Stomach (tissue), 9 donors: ENCODE data around the gene FAM168A. TPM values are rescaled to one million over a fixed set of nuclear protein-coding genes. Genes with fewer than 3 reads are reported as not detected.

Source experiments
- DNase-seq, 2 donors: peaks; one replicate each; pipeline versions ENCODE4 v3.0.0 to v3.0.0-alpha.2; 2013 to 2019
- H3K27ac ChIP-seq, 5 donors: fragments of 200-600 bp in 4 of 5; sonication (generic) in 4 of 5; one replicate each; pipeline ENCODE4 v1.5.1; 2013 to 2019; ENCODE audit warnings: mild to moderate bottlenecking in 1 of 5, moderate library complexity in 1 of 5
- H3K27me3 ChIP-seq, 3 donors: fragments of 200-600 bp; sonication (generic); one replicate each; pipeline ENCODE4 v1.5.1; 2017 to 2019; ENCODE audit warnings: mixed run types in 1 of 3
- H3K36me3 ChIP-seq, 4 donors: fragments of 200-600 bp; sonication (generic); 1 replicate in 3 of 4; 2 replicates in 1 of 4; pipeline ENCODE4 v1.5.1; 2016 to 2019
- H3K4me1 ChIP-seq, 4 donors: fragments of 200-600 bp; sonication (generic); one replicate each; pipeline ENCODE4 v1.5.1; 2016 to 2019
- H3K4me3 ChIP-seq, 4 donors: fragments of 200-600 bp; sonication (generic) in 3 of 4; one replicate each; pipeline ENCODE4 v1.5.1; 2016 to 2019; ENCODE audit warnings: mild to moderate bottlenecking in 1 of 4
- H3K9me3 ChIP-seq, 4 donors: fragments of 200-600 bp; sonication (generic); one replicate each; pipeline ENCODE4 v1.5.1; 2016 to 2019
- CTCF ChIP-seq, 7 experiments: fragments of 450-650 bp in 4 of 7; fragments of 200-600 bp in 3 of 7; sonication (generic) in 3 of 7; IDR thresholded peaks; one replicate each; pipeline ENCODE4 v1.5.1; 2016 to 2019; ENCODE audit warnings: antibody characterized with exemption in 7 of 7, control low read depth in 2 of 7, mild to moderate bottlenecking in 1 of 7
- EP300 ChIP-seq: sonication (generic); formaldehyde crosslinking; IDR thresholded peaks from one replicate; pipeline ENCODE4 v1.6.1; 2017; ENCODE audit warnings: antibody characterized with exemption
- POLR2A ChIP-seq, 4 donors: fragments of 450-650 bp; IDR thresholded peaks; one replicate each; pipeline ENCODE4 v1.6.1; 2016; ENCODE audit warnings: antibody characterized with exemption in 4 of 4, control low read depth in 2 of 4, mild to moderate bottlenecking in 1 of 4, moderate library complexity in 1 of 4
- POLR2AphosphoS5 ChIP-seq, 3 donors: sonication (generic); formaldehyde crosslinking; IDR thresholded peaks; one replicate each; pipeline ENCODE4 v1.6.1; 2016; ENCODE audit warnings: antibody characterized with exemption in 3 of 3
- WGBS, 5 donors: extraction: QIAGEN DNeasy Blood & Tissue Kit in 3 of 5; methylation state at CpG; one replicate each; pipeline versions ENCODE4 v1.1.5 to v1.1.7; 2013 to 2018; 5-methylcytosine and 5-hydroxymethylcytosine counted together
- intact Hi-C: fragments of 100-400 bp; cut with DNase I; formaldehyde crosslinking; loops from one replicate; pipeline ENCODE4 v1.15.1; 2023; ENCODE audit warnings: low total_unique reads
- polyA plus RNA-seq, 3 donors: library from polyadenylated mRNA; stranded (reverse); fragments of 200-250 nt; gene quantifications; one replicate each; pipeline ENCODE4 v1.2.3, GENCODE V29; 2013
- total RNA-seq, 5 donors: library from RNA; depleted of rRNA; stranded (reverse); fragments of >200 nt; gene quantifications; one replicate each; pipeline versions ENCODE4 v1.1.0 to v1.2.3, GENCODE V29; 2014 to 2016
- donor health status: healthy with polysubstance abuse.
- donor health status: Bipolar disorder and iron deficiency.
- donor health status: healthy.

The FAM168A gene
- total and polyA plus RNA-seq, 8 donors: 4.3 to 25.4 (median 6.3) TPM

DNA sequence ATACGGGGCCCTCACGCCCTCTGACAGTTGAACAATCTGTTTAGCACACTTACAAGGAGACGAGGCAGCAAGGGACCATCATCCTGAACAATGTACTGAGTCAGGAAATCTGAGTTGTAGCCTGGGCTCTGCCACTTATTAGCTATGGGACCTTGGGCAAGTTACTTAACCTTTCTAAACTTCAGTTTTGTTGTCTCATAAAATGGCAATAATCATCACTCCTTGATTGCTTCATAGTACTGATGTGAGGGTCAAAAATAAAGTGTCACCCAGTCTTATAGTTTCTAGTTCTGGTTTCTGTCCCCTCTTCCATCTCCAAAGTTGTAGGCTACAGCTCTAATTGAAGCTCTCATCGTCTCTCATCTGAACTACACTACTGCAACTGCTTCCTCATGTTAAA lies 175.0 kb downstream of the FAM168A start:
- intact Hi-C loops: no loop called here
- H3K4me1 ChIP-seq: peaks cover 0 to 8% (median 0%) of the 10 kb centered on the region in 4 donors
- DNase-seq: no peak
- no peak for TF ChIP-seq POLR2AphosphoS5 (IDR thresholded peaks at IDR 0.05)
- TF ChIP-seq POLR2A (IDR thresholded peaks at IDR 0.05): no peak
- TF ChIP-seq EP300: no peak
- no peak for TF ChIP-seq CTCF (IDR thresholded peaks at IDR 0.05)
- no peak overlapping the region for H3K27ac ChIP-seq
- no peaks in the 10 kb centered on the region for H3K9me3 ChIP-seq
- H3K4me3 ChIP-seq: no peak overlapping the region
- H3K36me3 ChIP-seq: peaks cover 0 to 21% (median 17%) of the 10 kb centered on the region in 4 donors
- H3K27me3 ChIP-seq: no peaks in the 10 kb centered on the region
- 87 to 98% (median 94%) methylated on average over 4 of the region's 4 CpGs for WGBS, 5 donors

- Histone ChIP-seq H3K27ac (no peak overlapping the region), H3K4me3 (no peak overlapping the region), H3K4me1 (peaks cover 0 to 10% (median 8%) of the 10 kb centered on the region in 4 donors), H3K9me3 (no peaks in the 10 kb centered on the region), H3K27me3 (no peaks in the 10 kb centered on the region), H3K36me3 (peaks cover 0 to 27% (median 20%) of the 10 kb centered on the region in 4 donors)
- no peak for DNase-seq
- TF ChIP-seq POLR2AphosphoS5 (IDR thresholded peaks at IDR 0.05): no peak
- no peak for TF ChIP-seq POLR2A (IDR thresholded peaks at IDR 0.05)
- TF ChIP-seq CTCF (IDR thresholded peaks at IDR 0.05): no peak
- no peak for TF ChIP-seq EP300
- intact Hi-C loops: no loop called here
Measured at GRCh38 chr11:73420136-73420535, 177.8 kb downstream of the FAM168A start.

DNA sequence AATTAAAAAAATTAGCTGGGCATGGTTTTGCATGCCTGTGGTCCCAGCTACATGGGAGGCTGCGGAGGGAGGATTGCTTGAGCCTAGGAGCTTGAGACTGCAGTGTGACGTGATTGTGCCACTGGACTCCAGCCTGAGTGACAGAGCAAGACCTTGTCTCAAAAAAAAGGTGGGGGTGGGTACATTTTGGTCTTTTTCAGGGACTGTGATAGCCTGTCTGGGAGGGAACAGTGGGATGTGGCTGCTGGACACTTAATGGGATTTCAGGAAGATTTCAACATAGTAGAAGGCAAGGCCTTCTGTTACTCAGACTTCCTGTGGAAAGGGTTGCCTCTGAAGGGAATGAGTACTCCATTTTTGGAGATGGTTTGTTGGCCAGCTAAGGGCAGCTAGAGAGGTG lies 181.1 kb downstream of the FAM168A start:
- intact Hi-C loops: no loop called here
- peaks cover 0 to 16% (median 10%) of the 10 kb centered on the region in 4 donors for H3K4me1 ChIP-seq
- WGBS, 5 donors: 95 to 100% (median 98%) methylated on average over 2 of the region's 2 CpGs

DNA sequence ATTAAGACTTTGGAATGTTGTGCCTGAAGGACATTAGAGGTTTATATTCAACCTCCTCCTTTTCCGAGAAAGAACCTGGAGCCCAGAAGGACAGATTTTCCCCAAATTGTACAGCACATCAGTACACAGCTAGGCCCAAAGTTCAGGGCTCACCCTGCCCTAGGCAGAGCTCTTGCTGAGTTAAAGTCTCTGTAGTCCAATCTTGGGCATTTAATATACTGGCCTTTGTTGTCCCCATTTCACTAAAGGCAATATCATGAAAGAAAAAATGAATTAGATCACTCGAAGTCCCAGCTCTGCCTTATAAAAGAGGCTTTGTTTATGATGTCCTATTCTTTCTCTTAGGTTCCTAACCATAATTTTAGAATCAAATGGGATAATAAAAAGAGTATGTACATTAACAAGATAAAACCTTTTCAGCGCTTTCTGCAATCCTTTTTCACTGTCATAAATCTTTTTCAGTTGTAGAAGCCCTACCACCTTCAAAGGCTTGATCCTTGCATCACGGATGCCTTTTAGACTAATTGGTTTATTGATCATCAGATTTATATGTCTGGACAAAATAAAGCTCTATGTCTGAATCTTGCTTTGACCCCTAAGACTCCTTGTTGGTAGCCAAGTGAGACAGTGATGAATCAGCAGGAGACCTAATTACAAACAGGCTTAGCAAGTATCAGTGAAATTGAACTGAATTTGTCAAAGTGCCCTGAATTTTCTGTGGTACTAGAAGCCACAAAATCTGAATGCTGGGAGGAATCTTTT lies 181.9 kb downstream of the FAM168A start:
- H3K36me3 ChIP-seq: peaks cover 0 to 34% (median 23%) of the 10 kb centered on the region in 4 donors
- no peak overlapping the region for H3K4me3 ChIP-seq
- DNase-seq: no peak
- peak overlapping the region in 1 of 5 donors; percentile 34 for H3K27ac ChIP-seq
- WGBS, 5 donors: 81 to 91% (median 88%) methylated on average over 4 of the region's 4 CpGs
- TF ChIP-seq POLR2A (IDR thresholded peaks at IDR 0.05) (no peak), EP300 (no peak), POLR2AphosphoS5 (IDR thresholded peaks at IDR 0.05) (no peak), CTCF (IDR thresholded peaks at IDR 0.05) (no peak)
- H3K4me1 ChIP-seq: peaks cover 0 to 16% (median 10%) of the 10 kb centered on the region in 4 donors
- no peaks in the 10 kb centered on the region for H3K9me3 ChIP-seq
- H3K27me3 ChIP-seq: no peaks in the 10 kb centered on the region
- intact Hi-C loops: no loop called here

More for the DNA sequence above, 181.1 kb downstream of the FAM168A start:
- H3K27me3 ChIP-seq: no peaks in the 10 kb centered on the region
- H3K4me3 ChIP-seq: no peak overlapping the region
- no peak overlapping the region for H3K27ac ChIP-seq
- no peak for TF ChIP-seq POLR2A (IDR thresholded peaks at IDR 0.05)
- TF ChIP-seq CTCF (IDR thresholded peaks at IDR 0.05): no peak
- no peak for TF ChIP-seq POLR2AphosphoS5 (IDR thresholded peaks at IDR 0.05)
- peaks cover 0 to 27% (median 20%) of the 10 kb centered on the region in 4 donors for H3K36me3 ChIP-seq
- DNase-seq: no peak
- H3K9me3 ChIP-seq: no peaks in the 10 kb centered on the region
